ENCODE data around the gene SERTAD1.
"Not testable (repeated sequence)": the region's sequence is repeated elsewhere in the genome, so short reads cannot be mapped to it uniquely, and the experiment has no call there.

Gene SERTAD1

DNA sequence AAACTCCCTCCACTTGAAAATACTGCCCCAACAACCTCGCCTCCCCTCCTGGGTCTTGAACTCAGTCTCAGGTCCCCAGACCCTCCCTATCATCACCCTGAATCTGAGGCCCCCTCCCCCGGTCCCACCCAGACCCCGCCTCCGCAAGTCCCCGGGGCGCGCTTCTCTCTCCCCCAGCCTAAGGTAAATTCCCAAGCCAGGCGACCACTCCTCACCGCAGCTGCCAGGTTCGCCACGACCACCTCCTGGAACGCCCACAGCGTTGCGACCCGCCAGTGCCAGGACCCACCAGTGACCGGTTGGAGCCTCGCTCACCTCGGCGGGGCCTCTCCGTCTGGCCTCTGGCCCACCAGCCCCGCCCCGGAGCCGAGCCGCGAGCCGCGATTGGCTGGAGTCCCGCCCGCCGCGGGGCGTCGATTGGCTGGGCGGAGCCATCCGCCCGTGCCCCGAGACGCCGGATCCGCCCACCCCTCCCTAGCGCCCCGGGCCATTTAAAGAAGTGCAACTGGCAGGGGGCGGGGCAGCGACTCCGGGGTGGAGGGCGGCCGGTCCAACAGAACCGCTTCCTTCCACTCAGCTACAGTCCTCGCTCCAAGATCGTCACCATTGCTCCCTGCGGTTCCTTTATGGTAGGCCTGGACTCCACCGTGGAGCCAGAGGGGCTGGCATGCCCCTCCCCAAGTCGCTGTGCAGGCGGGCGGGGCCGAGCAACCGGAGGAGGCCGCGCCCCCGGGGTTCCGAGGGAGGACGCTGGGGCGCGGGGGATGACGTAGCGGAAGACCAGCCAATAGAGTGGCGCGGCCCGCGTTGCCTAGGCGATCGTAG lies 18.4 kb upstream of the SERTAD1 start, which contains the start of gene SERTAD3:
SERTAD3 (minus strand) TSS at position 336 of the 825 bp plus-strand sequence. CDS start 2,255 bp downstream, outside the sequence.
- Mint-ChIP-seq H3K36me3 (ENCODE audit: insufficient read depth) (peaks cover 39% of the 10 kb centered on the region), H3K9me3 (no peaks in the 10 kb centered on the region), H3K4me1 (ENCODE audit: low read depth in 2 of 2) (peaks cover 13 to 25% of the 10 kb centered on the region in 2 donors), H3K27me3 (no peaks in the 10 kb centered on the region), H3K27ac (peak within 1 kb of the TSS; percentile 93 to 96), H3K4me3 (peak within 1 kb of the TSS; percentile 94 to 98)
- ATAC-seq (replicated peaks) (peak; percentile 69), DNase-seq (peak; percentile 96 to 97 (median 96))

DNA sequence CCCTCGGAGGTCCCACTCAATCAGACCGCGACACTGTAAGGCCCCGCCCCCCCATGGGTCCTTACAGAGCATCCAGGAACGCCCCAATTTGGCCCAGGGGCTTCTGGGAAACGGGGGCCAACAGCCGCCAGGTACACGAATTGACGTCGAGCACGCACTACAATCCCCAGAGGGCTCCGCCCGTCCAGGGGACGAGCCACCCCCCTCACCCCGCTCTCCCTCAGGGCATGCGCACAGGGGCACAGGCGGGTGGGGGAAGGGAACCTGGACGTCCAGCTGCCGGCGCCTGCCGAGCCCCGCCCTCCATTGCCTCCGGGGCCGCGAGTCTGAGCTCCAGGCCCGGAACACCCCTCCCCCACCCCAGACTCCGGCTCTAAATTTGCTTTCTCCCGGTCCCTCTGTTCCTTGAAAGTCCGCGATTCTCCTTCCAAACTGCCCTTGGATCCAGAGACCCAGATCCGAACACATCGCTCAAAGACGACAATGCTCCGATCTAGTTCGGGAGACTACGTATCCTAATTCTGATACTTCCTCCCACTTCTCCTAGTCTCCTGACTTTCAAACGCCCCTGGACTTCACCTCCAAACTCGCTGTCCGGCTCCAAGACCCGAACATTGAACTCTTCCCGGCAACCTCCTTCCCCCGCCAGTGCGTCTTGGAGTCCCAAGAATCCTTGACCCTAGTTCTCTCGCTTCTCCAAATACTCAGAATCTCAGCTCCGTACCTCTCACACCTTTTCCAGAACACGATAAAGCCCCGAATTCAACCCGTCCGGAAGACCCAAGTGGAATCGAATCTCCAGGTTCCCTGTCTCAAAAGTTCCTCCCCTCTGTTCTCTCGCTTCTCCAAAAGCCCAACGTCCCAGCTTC lies 17.6 kb upstream of the SERTAD1 start:
- ATAC-seq (replicated peaks) (peak; percentile 78), DNase-seq (peak; percentile 96 to 99 (median 97))
- H3K4me3 Mint-ChIP-seq = peak overlapping the region; percentile 94 to 98
- H3K36me3 Mint-ChIP-seq (ENCODE audit: insufficient read depth) = peaks cover 39% of the 10 kb centered on the region
- H3K27ac Mint-ChIP-seq = peak overlapping the region; percentile 93 to 96
- H3K27me3 Mint-ChIP-seq = no peaks in the 10 kb centered on the region
- peaks cover 13 to 25% of the 10 kb centered on the region in 2 donors for H3K4me1 Mint-ChIP-seq (ENCODE audit: low read depth in 2 of 2)
- no peaks in the 10 kb centered on the region for H3K9me3 Mint-ChIP-seq

DNA sequence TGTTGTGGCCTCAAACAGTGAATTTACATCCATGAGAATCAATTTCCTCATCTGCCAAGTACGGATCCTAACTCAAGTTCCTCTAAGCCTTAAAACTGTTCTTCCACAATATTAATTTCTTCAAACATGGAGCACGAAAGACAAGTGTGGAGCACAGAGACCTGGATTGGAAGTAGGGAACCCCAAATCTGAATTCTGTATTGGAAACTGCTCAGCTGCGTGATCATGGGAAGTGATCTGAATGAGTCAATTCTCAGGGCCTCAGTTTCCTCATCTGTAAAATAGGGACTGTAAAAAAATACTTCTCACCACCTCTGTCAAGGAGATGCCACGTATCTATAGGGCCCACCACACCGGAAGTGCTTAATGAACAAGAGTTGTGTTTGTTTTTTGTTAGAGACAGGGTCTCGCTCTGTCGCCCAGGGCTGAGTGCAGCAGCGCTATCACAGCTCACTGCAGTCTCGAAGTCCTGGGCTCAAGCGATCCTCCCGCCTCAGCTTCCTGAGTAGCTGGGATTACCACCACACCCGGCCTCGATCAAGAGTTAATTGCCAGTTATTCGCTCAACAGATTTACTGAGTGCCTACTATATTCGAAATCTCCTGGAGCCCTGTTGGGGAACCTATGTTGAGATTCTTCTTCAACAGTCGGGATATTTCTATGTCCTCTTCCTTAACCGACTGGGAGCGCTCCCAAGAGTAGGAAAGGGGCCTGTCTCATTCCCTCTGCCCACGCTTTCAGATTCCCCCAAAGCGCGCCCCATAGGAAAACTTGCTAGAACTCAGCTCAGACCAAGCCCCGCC lies 16.7 kb upstream of the SERTAD1 start:
- Mint-ChIP-seq H3K4me3 (peak overlapping the region; percentile 94 to 98), H3K27me3 (no peaks in the 10 kb centered on the region), H3K9me3 (no peaks in the 10 kb centered on the region), H3K27ac (peak overlapping the region; percentile 93 to 96), H3K36me3 (ENCODE audit: insufficient read depth) (peaks cover 43% of the 10 kb centered on the region), H3K4me1 (ENCODE audit: low read depth in 2 of 2) (peaks cover 13 to 28% of the 10 kb centered on the region in 2 donors)
- ATAC-seq (replicated peaks) = no peak
- no peak for DNase-seq

DNA sequence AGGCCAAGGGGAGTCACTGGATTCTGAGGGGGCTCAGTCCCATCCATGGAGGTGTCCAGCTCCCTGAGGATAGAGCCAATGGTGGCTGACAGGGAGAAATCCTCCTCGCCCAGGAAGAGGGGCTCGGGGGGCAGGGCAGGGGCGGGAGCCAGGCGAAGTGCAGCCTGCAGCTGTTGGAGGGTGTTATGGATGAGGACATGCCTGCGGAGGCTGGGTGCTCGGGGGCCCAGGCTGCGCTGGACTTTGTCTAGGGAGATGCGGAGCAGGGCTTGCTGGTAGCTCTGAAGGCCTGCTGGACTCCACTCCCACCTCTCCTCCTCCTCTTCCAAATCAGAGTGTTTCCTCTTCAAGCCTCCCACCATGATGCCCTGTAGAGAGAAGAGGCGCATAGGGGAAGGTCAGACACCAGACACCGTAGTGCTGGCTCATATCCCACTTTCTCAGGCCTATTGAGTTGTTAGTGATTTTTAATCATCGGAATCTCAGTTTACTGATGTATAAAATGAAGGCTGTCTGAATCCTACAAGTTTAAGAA lies 16.0 kb upstream of the SERTAD1 start:
- H3K4me3 Mint-ChIP-seq = peak overlapping the region; percentile 94 to 98
- ATAC-seq (replicated peaks) (no peak), DNase-seq (no peak)
- H3K27ac Mint-ChIP-seq = peak overlapping the region; percentile 80 to 96
- H3K36me3 Mint-ChIP-seq (ENCODE audit: insufficient read depth) = peaks cover 43% of the 10 kb centered on the region
- no peaks in the 10 kb centered on the region for H3K27me3 Mint-ChIP-seq
- peaks cover 13 to 28% of the 10 kb centered on the region in 2 donors for H3K4me1 Mint-ChIP-seq (ENCODE audit: low read depth in 2 of 2)
- no peaks in the 10 kb centered on the region for H3K9me3 Mint-ChIP-seq

DNA sequence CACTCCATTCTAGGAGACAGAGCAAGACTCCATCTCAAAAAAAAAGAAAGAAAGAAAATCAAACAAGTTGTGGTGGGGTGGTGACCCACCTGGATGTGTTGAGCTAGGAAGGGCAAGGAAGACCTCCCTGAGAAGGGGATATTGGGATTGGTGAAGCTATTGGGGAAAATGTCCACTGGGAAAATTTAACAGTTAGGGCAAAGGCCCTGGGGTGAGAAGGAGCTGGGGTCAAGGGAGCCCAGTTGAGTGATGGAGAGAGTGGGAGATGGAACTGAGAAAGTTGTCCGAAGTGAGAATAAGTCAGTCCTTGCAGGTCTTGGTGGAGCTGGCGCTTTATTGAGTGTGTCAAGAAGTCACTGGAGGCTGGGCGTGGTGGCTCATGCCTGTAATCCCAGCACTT lies 12.5 kb upstream of the SERTAD1 start:
- Mint-ChIP-seq H3K4me1 (ENCODE audit: low read depth in 2 of 2) (peaks cover 12 to 19% of the 10 kb centered on the region in 2 donors), H3K4me3 (no peak overlapping the region), H3K27me3 (no peaks in the 10 kb centered on the region), H3K9me3 (no peaks in the 10 kb centered on the region), H3K27ac (no peak overlapping the region), H3K36me3 (ENCODE audit: insufficient read depth) (peaks cover 31% of the 10 kb centered on the region)
- DNase-seq (no peak), ATAC-seq (replicated peaks) (no peak)

DNA sequence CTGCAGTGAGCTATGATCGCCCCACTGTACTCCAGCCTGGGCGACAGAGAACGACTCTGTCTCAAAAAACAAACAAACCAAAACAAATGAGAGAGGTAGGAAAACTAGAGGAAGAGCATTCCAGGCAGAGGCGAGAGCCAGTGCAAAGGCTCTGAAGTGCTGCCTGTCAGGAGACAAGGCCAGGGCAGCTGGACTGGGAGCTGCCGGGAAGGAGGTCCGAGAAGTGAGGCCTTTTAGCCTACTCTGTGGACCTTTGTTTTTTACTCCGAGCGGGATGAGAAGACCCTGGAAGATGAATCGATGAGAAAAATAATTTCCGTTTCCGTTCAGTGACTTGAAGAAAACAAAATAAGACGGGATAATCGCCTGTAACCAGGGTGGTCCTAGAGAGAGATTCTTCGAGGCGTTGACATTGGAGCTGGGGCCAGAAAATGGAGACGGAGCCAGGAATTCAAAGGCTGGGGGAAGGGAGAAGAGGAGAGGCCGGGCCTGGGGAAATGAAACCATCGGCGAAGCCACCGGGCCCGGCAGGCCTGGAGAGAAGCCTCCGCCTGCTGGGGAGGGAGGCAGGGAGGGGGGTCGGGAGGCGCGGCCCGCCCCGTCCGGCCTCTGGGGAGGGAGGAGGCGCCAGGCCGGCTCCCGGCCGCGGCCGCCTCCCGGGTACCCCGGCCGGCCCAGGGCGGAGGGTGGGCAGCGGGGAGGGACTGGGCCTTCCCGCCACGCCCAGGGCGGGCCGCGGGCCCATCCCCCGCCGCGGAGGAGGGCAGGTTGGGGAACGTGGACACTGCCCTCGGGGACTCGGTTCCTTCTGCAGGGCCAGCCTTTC lies 7.8 kb upstream of the SERTAD1 start:
- Mint-ChIP-seq H3K36me3 (ENCODE audit: insufficient read depth) (peaks cover 7% of the 10 kb centered on the region), H3K27ac (peak overlapping the region; percentile 57 to 89), H3K4me3 (peak overlapping the region; percentile 74 to 90), H3K27me3 (no peaks in the 10 kb centered on the region), H3K9me3 (no peaks in the 10 kb centered on the region), H3K4me1 (ENCODE audit: low read depth in 2 of 2) (peaks cover 6 to 12% of the 10 kb centered on the region in 2 donors)
- DNase-seq (peak; percentile 19 to 33 (median 31)), ATAC-seq (replicated peaks) (peak; percentile 92)

DNA sequence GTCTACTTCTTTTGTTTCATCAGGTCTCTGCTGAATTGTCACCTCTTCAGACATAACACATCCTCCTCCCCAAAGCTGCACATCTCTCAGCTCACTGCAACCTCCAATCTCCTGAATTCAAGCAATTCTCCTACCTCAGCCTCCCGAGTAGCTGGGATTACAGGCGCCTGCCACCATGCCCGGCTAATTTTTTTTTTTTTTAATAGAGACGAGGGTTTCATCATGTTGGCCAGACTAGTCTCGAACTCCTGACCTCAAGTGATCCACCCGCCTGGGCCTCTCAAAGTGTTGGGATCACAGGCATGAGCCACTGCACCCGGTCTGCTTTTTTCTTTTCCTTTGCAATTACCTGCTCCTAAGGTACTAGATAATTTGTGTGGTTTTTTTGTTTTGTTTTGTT lies 7.0 kb upstream of the SERTAD1 start:
- not testable (repeated sequence) for ATAC-seq (replicated peaks); DNase-seq; H3K9me3 Mint-ChIP-seq; H3K4me1 Mint-ChIP-seq (ENCODE audit: low read depth in 2 of 2); H3K27me3 Mint-ChIP-seq; H3K36me3 Mint-ChIP-seq (ENCODE audit: insufficient read depth)
- Mint-ChIP-seq H3K4me3 (peak overlapping the region; percentile 74 to 90), H3K27ac (peak overlapping the region in 1 of 2 donors; percentile 57)

DNA sequence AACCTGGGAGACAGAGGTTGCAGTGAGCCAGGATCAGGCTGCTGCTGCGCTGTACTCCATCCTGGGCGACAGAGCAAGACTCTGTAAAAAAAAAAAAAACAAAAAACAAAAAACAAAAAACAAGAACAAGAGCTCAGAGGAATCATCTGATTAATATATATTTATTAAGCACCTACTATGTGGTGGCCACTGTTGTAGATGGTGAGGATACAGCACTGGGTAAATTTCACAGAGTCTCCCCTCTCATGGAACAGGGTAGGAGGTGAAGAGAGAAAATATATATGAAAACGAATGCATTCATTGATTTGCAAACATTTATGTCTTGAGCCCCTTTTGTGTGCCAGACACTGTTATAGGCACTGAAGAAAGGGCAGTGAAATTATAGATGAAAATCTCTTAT lies 5.9 kb upstream of the SERTAD1 start:
- H3K36me3 Mint-ChIP-seq (ENCODE audit: insufficient read depth) = peaks cover 3% of the 10 kb centered on the region
- no peaks in the 10 kb centered on the region for H3K27me3 Mint-ChIP-seq
- ATAC-seq (replicated peaks) (no peak), DNase-seq (no peak)
- H3K4me3 Mint-ChIP-seq = no peak overlapping the region
- no peak overlapping the region for H3K27ac Mint-ChIP-seq
- no peaks in the 10 kb centered on the region for H3K9me3 Mint-ChIP-seq
- H3K4me1 Mint-ChIP-seq (ENCODE audit: low read depth in 2 of 2) = peaks cover 6 to 8% of the 10 kb centered on the region in 2 donors

DNA sequence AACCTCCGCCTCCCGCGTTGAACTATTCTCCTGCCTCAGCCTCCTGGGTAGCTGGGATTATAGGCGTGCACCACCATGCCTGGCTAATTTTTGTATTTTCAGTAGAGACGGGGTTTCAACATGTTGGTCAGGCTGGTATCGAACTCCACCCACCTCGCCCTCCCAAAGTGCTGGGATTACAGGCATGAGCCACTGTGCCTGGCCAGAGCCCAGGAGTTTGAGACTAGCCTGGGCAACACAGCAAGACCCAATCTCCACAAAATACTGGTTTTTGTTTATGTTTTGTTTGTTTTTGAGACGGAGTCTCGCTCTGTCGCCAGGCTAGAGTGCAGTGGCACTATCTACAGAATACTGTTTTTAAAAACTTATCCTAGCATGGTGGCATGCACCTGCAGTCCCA lies 4.5 kb upstream of the SERTAD1 start:
- H3K27me3 Mint-ChIP-seq; H3K27ac Mint-ChIP-seq; ATAC-seq (replicated peaks); DNase-seq; H3K4me3 Mint-ChIP-seq; H3K9me3 Mint-ChIP-seq: not testable (repeated sequence)
- H3K4me1 Mint-ChIP-seq (ENCODE audit: low read depth in 2 of 2) = peaks cover 8 to 10% of the 10 kb centered on the region in 2 donors
- H3K36me3 Mint-ChIP-seq (ENCODE audit: insufficient read depth) = peaks cover 12% of the 10 kb centered on the region

DNA sequence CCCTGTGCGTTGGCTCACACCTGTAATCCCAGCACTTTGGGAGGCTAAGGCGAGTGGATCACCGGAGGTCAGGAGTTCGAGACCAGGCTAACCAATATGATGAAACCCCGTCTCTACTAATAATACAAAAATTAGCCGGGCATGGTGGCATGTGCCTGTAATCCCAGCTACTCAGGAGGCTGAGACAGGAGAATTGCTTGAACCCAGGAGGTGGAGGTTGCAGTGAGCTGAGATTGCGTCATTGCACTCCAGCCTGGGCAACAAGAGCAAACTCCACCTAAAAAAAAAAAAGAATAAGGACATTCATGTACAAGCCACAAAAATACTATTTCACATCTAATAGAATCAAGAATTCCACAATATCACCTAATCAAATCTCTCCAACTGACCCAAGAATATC lies 2.4 kb upstream of the SERTAD1 start:
- H3K9me3 Mint-ChIP-seq = not testable (repeated sequence)

DNA sequence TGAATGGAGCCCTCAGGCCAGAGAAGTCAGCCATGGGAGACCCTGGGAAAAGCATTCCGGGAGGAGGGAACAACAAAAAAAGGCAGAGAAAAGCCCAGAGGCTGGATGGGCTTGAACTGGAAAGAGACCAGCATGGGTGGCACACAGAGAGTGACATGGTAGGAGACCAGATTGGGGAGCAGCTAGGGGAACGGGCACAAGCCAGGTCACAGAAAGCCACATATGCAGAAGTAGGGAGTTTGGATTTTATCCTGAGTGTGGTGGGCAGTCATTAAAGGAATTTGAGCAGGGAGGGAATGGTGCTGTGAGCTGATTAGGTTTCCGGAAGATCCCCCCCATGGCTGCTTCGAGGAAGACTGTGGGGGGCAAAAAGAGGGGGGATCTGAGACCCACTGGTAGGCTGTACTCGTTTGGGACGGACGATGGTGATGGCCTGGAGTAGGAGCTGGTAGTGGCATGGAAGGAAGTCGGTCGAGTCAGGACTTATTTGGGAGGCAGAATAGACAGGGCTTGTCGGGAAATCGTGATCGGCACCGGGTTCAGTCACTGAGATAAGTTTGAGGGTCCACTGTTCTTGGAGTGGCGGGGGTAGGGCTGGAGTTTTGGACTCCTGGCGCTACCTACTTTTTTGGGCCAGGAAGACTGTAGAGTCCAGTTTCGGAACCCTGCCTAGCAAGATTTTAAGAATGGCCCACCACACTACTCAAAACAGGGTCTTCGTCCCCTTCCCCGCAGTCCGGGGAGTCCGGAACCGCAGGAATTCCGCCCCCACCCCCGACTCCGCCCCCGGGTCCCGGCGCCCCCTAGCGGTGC lies 949 bp downstream of the SERTAD1 start:
- DNase-seq (no peak), ATAC-seq (replicated peaks) (no peak)
- peaks cover 51% of the 10 kb centered on the region for H3K36me3 Mint-ChIP-seq (ENCODE audit: insufficient read depth)
- no peaks in the 10 kb centered on the region for H3K9me3 Mint-ChIP-seq
- peak overlapping the region; percentile 98 to 99 for H3K4me3 Mint-ChIP-seq
- H3K27me3 Mint-ChIP-seq = no peaks in the 10 kb centered on the region
- H3K4me1 Mint-ChIP-seq (ENCODE audit: low read depth in 2 of 2) = peaks cover 12 to 14% of the 10 kb centered on the region in 2 donors
- peak overlapping the region; percentile 95 to 97 for H3K27ac Mint-ChIP-seq

More for the DNA sequence above, 2.4 kb upstream of the SERTAD1 start:
- not testable (repeated sequence) for DNase-seq; ATAC-seq (replicated peaks); H3K27me3 Mint-ChIP-seq; H3K27ac Mint-ChIP-seq; H3K4me3 Mint-ChIP-seq
- peaks cover 24% of the 10 kb centered on the region for H3K36me3 Mint-ChIP-seq (ENCODE audit: insufficient read depth)
- H3K4me1 Mint-ChIP-seq (ENCODE audit: low read depth in 2 of 2) = peaks cover 12 to 13% of the 10 kb centered on the region in 2 donors

Data from effector memory CD8-positive, alpha-beta T cell (primary cell).